Neuronal stem cell (in vitro differentiated cells): ENCODE measurements around the gene TRAF4.

Experiments
- DNase-seq: peaks from one replicate; pipeline ENCODE4 v3.0.0-alpha.2; 2013; ENCODE audit warnings: low spot score
- H2AFZ ChIP-seq: one replicate; pipeline ENCODE4 v1.6.1; 2013; ENCODE audit warnings: mild to moderate bottlenecking, low read length, inconsistent platforms
- H2AK5ac ChIP-seq: 2 replicates; pipeline ENCODE4 v1.6.1; 2013; ENCODE audit warnings: low read depth, mild to moderate bottlenecking, inconsistent platforms, low read length, moderate library complexity, mixed read lengths
- H2BK120ac ChIP-seq: 2 replicates; pipeline ENCODE4 v1.6.1; 2013; ENCODE audit warnings: low read depth, mild to moderate bottlenecking, inconsistent platforms, low read length, moderate library complexity, mixed read lengths
- H2BK12ac ChIP-seq: one replicate; pipeline ENCODE4 v1.6.1; 2013; ENCODE audit warnings: low read length, inconsistent platforms
- H2BK15ac ChIP-seq: 2 replicates; pipeline ENCODE4 v1.6.1; 2013; ENCODE audit warnings: mild to moderate bottlenecking, low read length, inconsistent platforms, mixed read lengths
- H2BK5ac ChIP-seq: one replicate; pipeline ENCODE4 v1.6.1; 2013; ENCODE audit warnings: inconsistent platforms, mild to moderate bottlenecking, low read length, moderate library complexity
- H3K14ac ChIP-seq: one replicate; pipeline ENCODE4 v1.6.1; 2013; ENCODE audit warnings: low read length, inconsistent platforms
- H3K18ac ChIP-seq: 2 replicates; pipeline ENCODE4 v1.6.1; 2013; ENCODE audit warnings: low read length, inconsistent platforms
- H3K23ac ChIP-seq: 2 replicates; pipeline ENCODE4 v1.6.1; 2013; ENCODE audit warnings: low read depth, mild to moderate bottlenecking, mixed read lengths, low read length, inconsistent platforms; ENCODE audit not compliant: poor library complexity
- H3K27ac ChIP-seq: replicated peaks from 3 replicates; pipeline ENCODE4 v1.5.1; 2013; ENCODE audit warnings: low read length, inconsistent platforms
- H3K27me3 ChIP-seq, 3 experiments: 2 replicates each; pipeline ENCODE4 v1.6.1; 2013; ENCODE audit warnings: low read length in 3 of 3, mild to moderate bottlenecking in 2 of 3, inconsistent platforms in 1 of 3, low read depth in 1 of 3, mixed read lengths in 1 of 3, moderate library complexity in 1 of 3; ENCODE audit not compliant: control insufficient read depth in 3 of 3, insufficient read depth in 3 of 3
- H3K36me3 ChIP-seq, 2 donors: replicated peaks in 1 of 2; 2 replicates each; pipeline ENCODE4 v1.6.1; 2013; ENCODE audit warnings: low read length in 2 of 2; ENCODE audit not compliant: control insufficient read depth in 2 of 2, insufficient read depth in 2 of 2
- H3K4ac ChIP-seq: 2 replicates; pipeline ENCODE4 v1.6.1; 2013; ENCODE audit warnings: inconsistent platforms, mild to moderate bottlenecking, low read length, moderate library complexity
- H3K4me1 ChIP-seq, 2 donors: 1 replicate in 1 of 2; 2 replicates in 1 of 2; pipeline ENCODE4 v1.6.1; 2013; ENCODE audit warnings: low read length in 2 of 2, low read depth in 1 of 2; ENCODE audit not compliant: control insufficient read depth in 2 of 2, insufficient read depth in 1 of 2
- H3K4me2 ChIP-seq: one replicate; pipeline ENCODE4 v1.6.1; 2013; ENCODE audit warnings: mild to moderate bottlenecking, low read length, inconsistent platforms; ENCODE audit not compliant: insufficient read depth, poor library complexity, severe bottlenecking
- H3K4me3 ChIP-seq, 2 donors: 2 replicates each; pipeline ENCODE4 v1.5.1; 2013; ENCODE audit warnings: low read length in 2 of 2, mild to moderate bottlenecking in 2 of 2, inconsistent platforms in 1 of 2, moderate library complexity in 1 of 2
- H3K79me1 ChIP-seq: one replicate; pipeline ENCODE4 v1.6.1; 2013; ENCODE audit warnings: low read depth, mild to moderate bottlenecking, inconsistent platforms, low read length, moderate library complexity
- H3K9ac ChIP-seq: one replicate; pipeline ENCODE4 v1.6.1; 2013; ENCODE audit warnings: mild to moderate bottlenecking, low read depth, low read length, inconsistent platforms; ENCODE audit not compliant: poor library complexity
- H3K9me3 ChIP-seq, 2 donors: replicated peaks in 1 of 2; 2 replicates each; pipeline versions ENCODE3 to v1.6.1; 2013; ENCODE audit warnings: low read length in 2 of 2, mild to moderate bottlenecking in 2 of 2, inconsistent platforms in 1 of 2, low read depth in 1 of 2, mixed read lengths in 1 of 2, moderate library complexity in 1 of 2; ENCODE audit not compliant: control insufficient read depth in 2 of 2, insufficient read depth in 1 of 2
- H4K8ac ChIP-seq: one replicate; pipeline ENCODE4 v1.6.1; 2013; ENCODE audit warnings: low read depth, mild to moderate bottlenecking, inconsistent platforms, low read length, moderate library complexity
- H4K91ac ChIP-seq: one replicate; pipeline ENCODE4 v1.6.1; 2013; ENCODE audit warnings: low read length, low read depth, mild to moderate bottlenecking, inconsistent platforms; ENCODE audit not compliant: poor library complexity
- WGBS, 2 donors: extraction: QIAGEN DNeasy Blood & Tissue Kit; methylation state at CpG; one replicate each; pipeline ENCODE4 v1.1.7; 2013; ENCODE audit warnings: missing lambda C conversion rate in 2 of 2, mixed read lengths in 1 of 2; ENCODE audit not compliant: insufficient read length in 2 of 2, insufficient replicate concordance in 1 of 2; ENCODE audit errors: extremely low coverage in 2 of 2; 5-methylcytosine and 5-hydroxymethylcytosine counted together

Gene TRAF4

DNA sequence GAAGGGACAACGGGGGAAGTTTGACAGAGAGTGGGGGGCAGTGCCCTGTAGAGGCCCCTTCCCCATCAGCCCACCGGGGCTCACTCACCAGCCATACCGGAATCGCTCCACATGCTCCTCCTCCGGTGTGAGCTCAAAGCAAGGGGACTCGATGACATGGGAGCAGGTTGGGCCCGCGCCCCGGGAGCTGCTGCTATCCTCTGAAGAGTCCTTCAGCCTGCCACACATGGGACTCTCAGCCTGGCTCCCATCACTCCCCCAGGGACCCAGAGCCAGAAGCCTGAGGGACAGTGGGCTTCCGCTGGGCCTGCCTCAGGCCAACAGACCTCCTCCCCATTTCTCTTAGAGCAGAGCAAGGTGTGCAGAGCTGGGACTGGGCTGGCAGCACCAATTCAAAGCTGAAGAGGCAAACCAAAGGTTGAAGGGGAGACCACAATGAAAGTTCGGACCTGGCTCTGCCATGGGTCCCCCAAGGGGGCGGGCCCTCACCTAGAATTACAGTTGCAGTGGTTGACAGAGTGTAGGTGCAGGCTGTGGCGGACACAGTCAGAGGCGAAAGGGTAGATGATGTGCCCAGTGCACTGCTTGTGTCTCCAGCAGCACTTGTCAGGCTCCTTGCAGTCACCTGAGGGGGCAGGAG, 39.5 kb upstream of the TRAF4 start:
- Histone ChIP-seq H3K79me1 (peaks cover 6% of the 10 kb centered on the region), H3K27me3 (no peaks in the 10 kb centered on the region), H4K8ac (no peak overlapping the region), H2AK5ac (no peak overlapping the region), H3K4me2 (no peak overlapping the region), H2AFZ (no peak overlapping the region), H3K27ac (no peak overlapping the region), H4K91ac (no peak overlapping the region), H3K23ac (peak overlapping the region; percentile 32), H3K4ac (no peak overlapping the region), H2BK15ac (no peak overlapping the region), H3K4me3 (no peak overlapping the region), H3K36me3 (peaks cover 39 to 56% of the 10 kb centered on the region in 2 donors), H2BK120ac (no peak overlapping the region), H3K18ac (peak overlapping the region; percentile 2), H3K4me1 (peaks cover 16 to 19% of the 10 kb centered on the region in 2 donors), H3K9me3 (no peaks in the 10 kb centered on the region), H2BK12ac (no peak overlapping the region), H2BK5ac (no peak overlapping the region), H3K9ac (peak overlapping the region; percentile 27), H3K14ac (no peak overlapping the region)
- WGBS, 2 donors = no CpG with 5 or more reads among the region's 14 CpGs
- no peak for DNase-seq

DNA sequence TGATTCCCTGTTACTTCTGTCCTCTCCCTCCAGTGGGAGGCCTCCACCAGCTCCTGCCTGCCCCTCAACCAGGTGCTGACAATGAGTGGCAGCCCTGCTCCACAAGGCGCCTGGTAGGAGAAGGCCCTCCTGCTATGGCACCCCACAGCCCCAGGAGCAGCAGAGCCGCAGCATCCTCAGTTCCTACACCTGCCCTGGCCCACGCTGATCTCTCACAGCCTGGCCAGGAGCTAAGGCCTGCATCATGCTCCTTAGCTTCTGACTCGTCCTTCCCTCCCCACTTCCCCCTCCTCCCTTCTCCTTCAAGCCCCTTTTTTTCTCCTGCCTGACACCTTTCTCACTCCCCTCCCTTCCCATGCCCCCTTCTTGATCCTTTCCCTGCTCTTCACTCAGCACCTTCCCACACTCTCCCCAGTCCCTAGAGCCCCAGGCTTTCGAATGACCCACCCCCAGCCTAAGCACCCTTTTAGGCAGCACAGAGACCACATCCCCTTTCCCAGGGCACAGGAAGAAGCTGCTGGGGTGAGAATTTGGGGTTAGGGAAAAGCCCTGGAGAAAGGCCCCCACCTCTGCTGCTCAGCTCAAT, 38.6 kb upstream of the TRAF4 start:
- H3K27ac ChIP-seq = no peak overlapping the region
- H4K8ac ChIP-seq = no peak overlapping the region
- H3K18ac ChIP-seq = peak overlapping the region; percentile 42
- no peak overlapping the region for H2BK5ac ChIP-seq
- H2AFZ ChIP-seq = no peak overlapping the region
- H3K4ac ChIP-seq = no peak overlapping the region
- peaks cover 18 to 23% of the 10 kb centered on the region in 2 donors for H3K4me1 ChIP-seq
- H3K14ac ChIP-seq = no peak overlapping the region
- no peak overlapping the region for H2BK120ac ChIP-seq
- no peaks in the 10 kb centered on the region for H3K27me3 ChIP-seq
- H4K91ac ChIP-seq = no peak overlapping the region
- peaks cover 31 to 54% of the 10 kb centered on the region in 2 donors for H3K36me3 ChIP-seq
- no peak overlapping the region for H3K23ac ChIP-seq
- H3K4me3 ChIP-seq = peak overlapping the region in 1 of 2 donors; percentile 26
- DNase-seq = no peak
- no peak overlapping the region for H2BK12ac ChIP-seq
- peaks cover 9% of the 10 kb centered on the region for H3K79me1 ChIP-seq
- WGBS, 2 donors = no CpG with 5 or more reads among the region's 5 CpGs
- H3K9me3 ChIP-seq = no peaks in the 10 kb centered on the region
- no peak overlapping the region for H3K4me2 ChIP-seq
- peak overlapping the region; percentile 63 for H3K9ac ChIP-seq
- H2AK5ac ChIP-seq = peak overlapping the region; percentile 37
- H2BK15ac ChIP-seq = no peak overlapping the region

DNA sequence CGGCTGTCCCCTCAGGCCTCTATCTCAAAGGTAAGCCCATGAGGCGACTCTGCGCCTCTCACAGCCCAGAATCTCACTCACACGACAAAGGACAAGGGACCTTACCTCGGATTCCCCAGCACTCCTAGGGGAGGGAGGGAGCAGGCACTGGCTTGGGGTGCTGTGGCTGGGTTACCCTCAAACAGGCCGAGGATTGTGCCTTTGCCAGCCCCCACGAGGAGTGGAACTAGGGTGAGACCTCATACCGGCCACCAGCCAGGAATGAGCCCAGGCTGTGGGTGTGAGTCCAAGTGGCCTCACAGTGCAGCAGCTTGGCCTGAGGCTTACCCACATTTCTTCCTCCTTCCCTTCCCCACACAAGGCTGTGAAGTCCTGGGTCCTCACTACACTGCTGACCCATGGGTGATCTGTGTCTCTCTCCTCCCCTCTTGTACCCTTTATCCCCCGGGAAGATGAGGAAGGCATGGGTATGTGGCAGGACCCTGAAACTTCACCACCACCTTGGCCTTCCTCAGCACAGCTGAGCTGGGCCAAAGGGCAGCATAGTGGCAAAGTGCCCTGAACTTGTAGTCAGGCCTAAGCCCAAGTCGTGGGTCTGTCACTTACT, 38.0 kb upstream of the TRAF4 start:
- H3K23ac ChIP-seq = peak overlapping the region; percentile 11
- H3K27ac ChIP-seq = no peak overlapping the region
- H3K27me3 ChIP-seq = no peaks in the 10 kb centered on the region
- H2BK12ac ChIP-seq = no peak overlapping the region
- H3K79me1 ChIP-seq = peaks cover 9% of the 10 kb centered on the region
- peaks cover 24 to 47% of the 10 kb centered on the region in 2 donors for H3K36me3 ChIP-seq
- no peak overlapping the region for H3K4me2 ChIP-seq
- peak overlapping the region; percentile 37 for H2AK5ac ChIP-seq
- DNase-seq = no peak
- H3K9me3 ChIP-seq = no peaks in the 10 kb centered on the region
- peaks cover 18 to 23% of the 10 kb centered on the region in 2 donors for H3K4me1 ChIP-seq
- peak overlapping the region; percentile 67 for H3K4ac ChIP-seq
- peak overlapping the region; percentile 72 for H3K9ac ChIP-seq
- no peak overlapping the region for H3K4me3 ChIP-seq
- no peak overlapping the region for H2AFZ ChIP-seq
- H3K14ac ChIP-seq = peak overlapping the region; percentile 26
- H2BK5ac ChIP-seq = peak overlapping the region; percentile 33
- no peak overlapping the region for H4K8ac ChIP-seq
- no CpG with 5 or more reads among the region's 10 CpGs for WGBS, 2 donors
- no peak overlapping the region for H3K18ac ChIP-seq
- no peak overlapping the region for H2BK15ac ChIP-seq
- no peak overlapping the region for H4K91ac ChIP-seq
- H2BK120ac ChIP-seq = no peak overlapping the region
